ENCODE results near the gene MRPL37. TPM values are rescaled to one million over a fixed set of nuclear protein-coding genes. Genes with fewer than 3 reads are reported as not detected.

Gene MRPL37
- total RNA-seq, 1 donor from 2014 or later: 73.7 TPM

DNA sequence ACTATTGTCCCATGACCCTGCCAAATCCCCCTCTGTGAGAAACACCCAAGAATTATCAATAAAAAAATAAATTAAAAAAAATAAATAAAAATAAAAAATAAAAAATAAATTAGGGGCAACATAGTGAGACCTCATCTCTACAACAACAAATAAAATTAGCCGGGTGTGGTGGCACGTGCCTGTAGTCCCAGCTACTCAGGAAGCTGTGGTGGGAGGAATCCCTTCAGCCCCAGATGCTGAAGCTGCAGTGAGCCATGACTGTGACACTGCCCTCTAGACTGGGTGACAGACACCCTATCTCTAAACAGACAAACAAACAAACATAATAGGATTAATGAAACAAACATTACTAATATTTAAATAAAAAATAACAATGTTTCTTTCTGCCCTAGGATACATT, 34.3 kb downstream of the MRPL37 start:
- no peak overlapping the region for H3K4me3 Mint-ChIP-seq (ENCODE audit: unreplicated experiment)
- DNase-seq (ENCODE audit: extremely low spot score, unreplicated experiment): no peak
- TF ChIP-seq CTCF (IDR thresholded peaks at IDR 0.05): no peak

DNA sequence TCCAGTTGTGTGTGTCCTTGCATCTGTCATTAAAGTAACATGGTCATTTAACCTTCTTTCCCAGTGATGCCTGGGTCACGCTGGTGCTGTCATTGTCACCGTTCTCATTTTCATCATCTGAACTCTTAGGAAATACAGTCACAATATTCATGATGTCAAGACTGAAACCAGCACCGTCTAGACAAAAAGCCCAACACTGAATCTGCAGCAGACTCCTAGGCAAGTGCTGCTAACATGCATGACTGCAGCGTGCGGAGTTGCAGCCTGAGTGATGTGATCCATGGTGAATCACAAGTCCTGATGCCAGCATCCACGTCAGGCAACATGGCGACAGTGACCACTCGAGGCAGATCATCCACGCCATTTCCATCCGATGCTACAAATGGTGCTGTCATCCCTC, 37.6 kb downstream of the MRPL37 start:
- Mint-ChIP-seq H3K27ac (ENCODE audit: unreplicated experiment) (no peak overlapping the region), H3K4me3 (ENCODE audit: unreplicated experiment) (no peak overlapping the region)
- DNase-seq (ENCODE audit: extremely low spot score, unreplicated experiment): no peak

More for the DNA sequence above, 34.3 kb downstream of the MRPL37 start:
- Mint-ChIP-seq H3K9me3 (ENCODE audit: unreplicated experiment) (no peaks in the 10 kb centered on the region), H3K27me3 (ENCODE audit: unreplicated experiment) (no peaks in the 10 kb centered on the region), H3K27ac (ENCODE audit: unreplicated experiment) (no peak overlapping the region), H3K4me1 (ENCODE audit: unreplicated experiment) (peaks cover 6% of the 10 kb centered on the region), H3K36me3 (ENCODE audit: unreplicated experiment) (peaks cover 25% of the 10 kb centered on the region)

DNA sequence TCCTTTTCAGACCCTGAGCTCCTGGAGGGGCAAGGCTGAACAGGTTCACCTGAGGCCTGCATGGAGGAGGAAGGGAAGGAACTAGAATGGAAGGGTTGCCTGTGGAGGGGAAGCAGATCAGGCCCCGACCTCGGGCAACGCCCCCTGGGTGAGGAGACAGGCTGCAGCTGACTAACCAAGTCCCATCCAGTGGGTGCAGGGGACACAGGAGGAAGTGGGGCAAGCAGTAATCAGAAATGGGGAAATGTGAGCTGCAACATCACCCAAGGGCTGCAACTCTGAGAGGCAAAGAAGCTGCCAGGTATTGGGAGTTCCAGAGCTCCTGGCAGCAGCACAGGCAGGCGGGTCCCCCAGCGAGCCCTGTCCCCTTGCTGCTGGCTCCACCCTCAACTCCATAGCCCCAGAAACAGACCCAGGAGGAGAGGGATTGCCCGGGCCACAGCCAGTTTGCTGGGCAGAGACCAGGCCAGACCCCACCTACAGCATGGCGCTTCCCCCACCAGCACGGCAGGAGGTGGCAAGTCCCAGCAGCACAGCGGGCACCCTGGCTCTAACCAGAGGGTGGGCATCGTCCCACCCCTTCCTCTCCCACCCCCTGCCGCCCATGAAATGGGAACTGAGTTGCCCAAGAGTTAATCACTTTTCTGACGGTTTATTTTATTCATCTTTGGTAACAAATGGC, 38.5 kb downstream of the MRPL37 start:
- no peak for TF ChIP-seq CTCF (IDR thresholded peaks at IDR 0.05)
- H3K27ac Mint-ChIP-seq (ENCODE audit: unreplicated experiment): no peak overlapping the region
- H3K36me3 Mint-ChIP-seq (ENCODE audit: unreplicated experiment): peaks cover 25% of the 10 kb centered on the region
- H3K4me1 Mint-ChIP-seq (ENCODE audit: unreplicated experiment): no peaks in the 10 kb centered on the region
- no peaks in the 10 kb centered on the region for H3K27me3 Mint-ChIP-seq (ENCODE audit: unreplicated experiment)
- DNase-seq (ENCODE audit: extremely low spot score, unreplicated experiment): no peak
- no peak overlapping the region for H3K4me3 Mint-ChIP-seq (ENCODE audit: unreplicated experiment)
- no peaks in the 10 kb centered on the region for H3K9me3 Mint-ChIP-seq (ENCODE audit: unreplicated experiment)

More for the DNA sequence above, 37.6 kb downstream of the MRPL37 start:
- H3K36me3 Mint-ChIP-seq (ENCODE audit: unreplicated experiment): peaks cover 21% of the 10 kb centered on the region
- TF ChIP-seq CTCF (IDR thresholded peaks at IDR 0.05): no peak
- no peaks in the 10 kb centered on the region for H3K27me3 Mint-ChIP-seq (ENCODE audit: unreplicated experiment)
- H3K9me3 Mint-ChIP-seq (ENCODE audit: unreplicated experiment): no peaks in the 10 kb centered on the region
- no peaks in the 10 kb centered on the region for H3K4me1 Mint-ChIP-seq (ENCODE audit: unreplicated experiment)

DNA sequence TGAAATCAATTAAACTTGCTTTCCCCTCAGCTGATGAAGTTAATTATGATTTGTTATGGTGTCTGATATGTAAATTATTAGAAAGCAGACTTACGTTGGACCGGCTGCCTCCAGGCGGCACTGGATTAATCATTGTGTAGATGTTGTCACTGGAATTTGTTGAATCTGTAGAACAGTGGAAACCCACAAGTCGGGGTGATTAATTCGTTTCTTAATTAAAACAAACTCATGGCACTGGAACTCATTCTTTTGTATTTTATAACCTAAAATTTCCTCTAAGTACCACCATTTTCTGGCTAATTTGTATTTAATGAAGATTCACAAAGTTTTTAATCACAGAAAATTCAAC, 39.0 kb downstream of the MRPL37 start:
- H3K27me3 Mint-ChIP-seq (ENCODE audit: unreplicated experiment): no peaks in the 10 kb centered on the region
- H3K27ac Mint-ChIP-seq (ENCODE audit: unreplicated experiment): no peak overlapping the region
- no peak for TF ChIP-seq CTCF (IDR thresholded peaks at IDR 0.05)
- no peaks in the 10 kb centered on the region for H3K9me3 Mint-ChIP-seq (ENCODE audit: unreplicated experiment)
- no peaks in the 10 kb centered on the region for H3K4me1 Mint-ChIP-seq (ENCODE audit: unreplicated experiment)
- no peak for DNase-seq (ENCODE audit: extremely low spot score, unreplicated experiment)
- H3K4me3 Mint-ChIP-seq (ENCODE audit: unreplicated experiment): no peak overlapping the region
- H3K36me3 Mint-ChIP-seq (ENCODE audit: unreplicated experiment): peaks cover 29% of the 10 kb centered on the region

DNA sequence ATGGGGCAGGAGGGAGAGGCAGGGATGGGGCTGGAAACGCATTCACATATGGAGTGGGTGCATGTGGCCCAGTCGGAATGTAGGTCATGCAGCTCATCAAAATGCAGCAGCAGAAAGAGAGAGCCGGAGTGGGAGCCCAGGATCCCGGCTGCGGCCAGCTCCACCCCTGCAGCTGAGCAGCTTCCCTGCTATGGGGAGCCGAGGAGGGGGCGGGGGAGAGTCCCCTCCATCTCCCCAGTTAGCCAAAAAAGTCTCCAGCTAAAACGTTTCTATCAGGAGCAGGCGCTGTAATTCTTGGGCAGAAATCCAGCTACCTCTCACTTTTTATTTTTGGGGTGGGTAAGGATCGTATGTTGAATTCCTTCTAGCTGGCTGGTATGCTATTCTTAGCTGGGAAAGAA, 39.7 kb downstream of the MRPL37 start:
- Mint-ChIP-seq H3K4me1 (ENCODE audit: unreplicated experiment) (no peaks in the 10 kb centered on the region), H3K27me3 (ENCODE audit: unreplicated experiment) (no peaks in the 10 kb centered on the region), H3K27ac (ENCODE audit: unreplicated experiment) (no peak overlapping the region), H3K4me3 (ENCODE audit: unreplicated experiment) (no peak overlapping the region), H3K36me3 (ENCODE audit: unreplicated experiment) (peaks cover 32% of the 10 kb centered on the region), H3K9me3 (ENCODE audit: unreplicated experiment) (no peaks in the 10 kb centered on the region)
- DNase-seq (ENCODE audit: extremely low spot score, unreplicated experiment): no peak
- TF ChIP-seq CTCF (IDR thresholded peaks at IDR 0.05): no peak
